HG03066 (cell line): ENCODE measurements around the gene PCSK1N.
A peak's percentile ranks its signal among the peaks of the same experiment; 100 is the strongest.
"Not testable (repeated sequence)": the region's sequence is repeated elsewhere in the genome, so short reads cannot be mapped to it uniquely, and the experiment has no call there.

Source experiments
- ATAC-seq: cut with Tn5 transposase; IDR thresholded peaks from one replicate; pipeline ENCODE4 v1.9.1; 2021; ENCODE audit warnings: low read depth; ENCODE audit not compliant: unreplicated experiment

The PCSK1N gene

GRCh38 chrX:48824066-48824465, 11.3 kb downstream of the PCSK1N start:
- ATAC-seq: no peak

DNA sequence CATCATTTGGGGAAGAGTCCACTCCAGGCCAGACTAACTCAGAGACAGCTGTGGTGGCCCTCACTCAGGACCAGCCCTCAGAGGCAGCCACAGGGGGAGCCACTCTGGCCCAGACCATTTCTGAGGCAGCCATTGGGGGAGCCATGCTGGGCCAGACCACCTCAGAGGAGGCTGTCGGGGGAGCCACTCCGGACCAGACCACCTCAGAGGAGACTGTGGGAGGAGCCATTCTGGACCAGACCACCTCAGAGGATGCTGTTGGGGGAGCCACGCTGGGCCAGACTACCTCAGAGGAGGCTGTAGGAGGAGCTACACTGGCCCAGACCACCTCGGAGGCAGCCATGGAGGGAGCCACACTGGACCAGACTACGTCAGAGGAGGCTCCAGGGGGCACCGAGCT, 12.4 kb downstream of the PCSK1N start:
- no peak for ATAC-seq

- not testable (repeated sequence) for ATAC-seq
Observed at GRCh38 chrX:48819394-48819793, 16.0 kb downstream of the PCSK1N start.

DNA sequence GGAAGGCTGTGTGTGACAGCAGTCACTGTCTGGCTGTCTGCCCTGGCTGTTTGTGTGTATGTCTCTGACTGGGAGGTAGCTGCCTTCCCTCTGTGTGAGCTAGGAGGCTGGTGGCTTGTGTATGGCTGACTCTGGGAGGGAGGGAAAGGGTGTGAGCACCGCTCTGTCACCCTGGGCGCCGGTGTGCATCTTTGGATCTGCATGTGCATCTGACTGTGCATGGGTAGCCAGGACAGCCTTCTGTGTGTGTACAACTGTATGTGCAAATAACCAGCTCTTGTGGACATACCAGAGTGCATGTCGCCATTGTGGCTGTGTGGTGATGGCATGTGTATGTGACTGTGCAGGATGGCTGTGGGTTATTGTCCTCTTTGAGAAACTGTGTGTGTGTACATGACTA, 16.5 kb downstream of the PCSK1N start:
- no peak for ATAC-seq

DNA sequence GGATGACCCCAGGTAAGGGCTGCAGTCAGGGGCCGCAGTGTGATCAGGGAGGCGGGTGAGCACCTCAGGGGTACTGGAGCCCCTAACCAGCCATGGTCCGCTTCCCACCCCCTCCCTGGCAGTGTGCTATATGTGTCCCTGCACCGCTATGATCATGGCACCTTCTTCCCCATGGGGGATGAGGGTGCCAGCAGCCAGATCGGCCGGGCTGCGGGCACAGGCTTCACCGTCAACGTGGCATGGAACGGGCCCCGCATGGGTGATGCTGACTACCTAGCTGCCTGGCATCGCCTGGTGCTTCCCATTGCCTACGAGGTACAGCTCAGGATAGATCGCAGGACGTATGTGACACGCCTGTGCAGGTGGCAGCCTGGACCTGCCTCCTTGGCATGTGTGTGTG, 17.3 kb downstream of the PCSK1N start:
- no peak for ATAC-seq

GRCh38 chrX:48816014-48816810, 19.2 kb downstream of the PCSK1N start:
- no peak for ATAC-seq

DNA sequence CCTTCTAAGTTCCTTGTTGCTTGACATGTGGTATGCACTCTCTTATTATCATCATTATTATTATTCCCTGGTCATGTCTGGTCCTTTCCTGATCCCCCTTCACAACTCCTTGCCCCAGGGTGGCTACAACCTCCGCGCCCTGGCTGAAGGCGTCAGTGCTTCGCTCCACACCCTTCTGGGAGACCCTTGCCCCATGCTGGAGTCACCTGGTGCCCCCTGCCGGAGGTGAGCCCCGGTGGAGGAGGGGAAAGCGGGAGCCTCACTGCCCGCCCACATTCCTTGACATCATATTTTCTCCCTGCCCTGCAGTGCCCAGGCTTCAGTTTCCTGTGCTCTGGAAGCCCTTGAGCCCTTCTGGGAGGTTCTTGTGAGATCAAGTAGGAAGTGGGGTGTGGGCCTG, 20.1 kb downstream of the PCSK1N start:
- no peak for ATAC-seq

DNA sequence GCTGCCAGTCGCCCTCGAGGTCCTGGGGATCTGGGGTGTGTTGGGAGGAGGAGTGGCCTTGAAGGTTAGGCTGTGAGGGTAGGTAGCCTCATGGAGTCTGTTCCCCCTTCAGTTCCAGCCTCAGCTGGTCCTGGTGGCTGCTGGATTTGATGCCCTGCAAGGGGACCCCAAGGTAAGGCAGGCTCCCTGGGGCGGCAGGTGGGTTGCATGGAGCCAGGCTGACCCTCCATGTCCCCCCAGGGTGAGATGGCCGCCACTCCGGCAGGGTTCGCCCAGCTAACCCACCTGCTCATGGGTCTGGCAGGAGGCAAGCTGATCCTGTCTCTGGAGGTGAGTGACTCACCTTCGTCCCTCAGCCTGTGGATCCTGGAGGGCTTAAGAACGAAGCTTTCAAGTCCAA, 20.7 kb downstream of the PCSK1N start:
- ATAC-seq: no peak

GRCh38 chrX:48813644-48814043, 21.8 kb downstream of the PCSK1N start:
- no peak for ATAC-seq

DNA sequence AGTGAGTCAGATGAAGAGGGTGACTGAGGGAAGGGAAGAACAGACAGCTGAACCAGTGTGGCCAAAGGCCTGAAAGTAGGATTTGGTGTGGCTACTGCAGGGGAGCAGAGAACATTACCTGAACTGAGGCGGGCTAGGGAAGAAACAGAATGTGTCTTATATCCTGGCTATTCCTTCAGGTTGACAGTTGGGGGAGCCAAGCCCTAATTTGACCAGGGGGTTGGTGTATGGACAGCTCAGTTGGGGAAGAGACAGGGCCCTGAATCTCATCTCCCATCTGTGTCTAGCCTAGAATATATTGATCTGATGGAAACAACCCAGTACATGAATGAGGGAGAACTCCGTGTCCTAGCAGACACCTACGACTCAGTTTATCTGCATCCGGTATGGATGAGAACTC, 29.3 kb downstream of the PCSK1N start:
- no peak for ATAC-seq

- ATAC-seq: no peak
Observed at GRCh38 chrX:48802905-48803200, 32.6 kb downstream of the PCSK1N start.

DNA sequence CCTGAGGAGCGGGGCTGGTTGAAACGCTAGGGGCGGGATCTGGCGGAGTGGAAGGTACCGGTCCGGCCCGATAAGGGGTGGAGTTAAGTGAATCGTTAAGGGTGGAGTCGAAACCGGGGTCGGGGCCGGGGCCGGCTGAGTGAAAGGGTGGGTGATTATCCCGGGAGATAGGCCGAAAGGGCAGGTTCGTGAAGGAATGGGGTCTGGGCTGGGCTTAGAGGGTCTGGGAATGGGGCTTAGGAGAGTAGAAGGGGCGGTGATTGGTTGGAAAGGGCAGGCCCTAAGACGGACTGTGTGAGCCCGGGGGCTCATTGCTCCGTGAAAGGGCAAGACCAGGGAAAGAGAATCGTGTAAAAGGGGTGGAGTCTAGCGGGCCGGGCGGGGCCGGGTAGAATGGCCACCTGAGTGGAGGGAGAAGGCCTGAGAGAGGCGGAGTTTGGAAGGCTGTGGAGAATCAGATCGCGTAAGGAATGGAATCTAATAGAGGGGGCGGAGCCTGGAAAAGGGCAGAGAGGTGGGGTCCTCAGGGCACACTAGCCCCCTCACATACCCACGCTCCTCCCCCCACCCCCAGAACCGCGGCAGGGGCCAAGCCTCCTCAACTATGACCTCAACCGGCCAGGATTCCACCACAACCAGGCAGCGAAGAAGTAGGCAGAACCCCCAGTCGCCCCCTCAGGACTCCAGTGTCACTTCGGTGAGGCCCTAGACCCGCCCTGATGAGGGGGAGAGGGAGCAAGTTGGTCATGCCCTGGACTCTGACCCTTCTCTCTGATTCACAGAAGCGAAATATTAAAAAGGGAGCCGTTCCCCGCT, 33.1 kb downstream of the PCSK1N start:
- ATAC-seq: peak; percentile 46

GRCh38 chrX:48801280-48802088, 33.9 kb downstream of the PCSK1N start, which contains the start of gene HDAC6:
HDAC6 (plus strand) TSS chrX:48802067; CDS start chrX:48802693, 626 bp downstream.
- peak; percentile 79 for ATAC-seq

GRCh38 chrX:48800574-48801279, 34.7 kb downstream of the PCSK1N start:
- ATAC-seq: no peak

- no peak for ATAC-seq
Observed at GRCh38 chrX:48798318-48798717, 37.1 kb downstream of the PCSK1N start.

DNA sequence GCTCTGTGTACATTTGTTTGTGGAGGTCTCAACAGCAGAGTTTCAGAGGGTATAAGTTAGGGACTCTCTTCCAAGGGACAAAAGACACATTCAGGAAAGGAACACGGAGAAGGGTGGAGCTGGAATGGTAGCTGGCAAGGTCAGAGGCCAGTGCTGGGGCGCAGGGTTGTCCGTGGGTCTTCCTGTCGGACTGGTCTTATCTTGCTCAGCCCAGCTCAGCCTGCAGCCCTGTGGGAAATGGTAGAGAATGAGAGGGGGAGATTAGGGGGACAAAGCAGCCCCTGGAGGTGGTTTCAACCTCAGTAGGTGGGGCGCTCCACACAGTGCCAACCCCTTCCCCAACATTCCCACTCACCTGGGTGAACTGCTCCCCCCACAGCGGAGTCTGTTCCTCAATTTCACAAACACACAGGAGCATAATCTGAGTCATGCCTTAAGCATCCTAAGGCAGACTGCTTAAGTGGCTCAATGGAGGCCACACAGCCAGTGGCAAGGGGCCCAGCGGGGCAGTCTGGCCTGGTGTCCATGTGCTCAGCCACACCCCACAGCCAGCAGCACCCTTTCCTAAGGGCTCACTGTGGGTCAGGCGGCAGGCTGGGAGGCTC, 40.4 kb downstream of the PCSK1N start:
- ATAC-seq: no peak

DNA sequence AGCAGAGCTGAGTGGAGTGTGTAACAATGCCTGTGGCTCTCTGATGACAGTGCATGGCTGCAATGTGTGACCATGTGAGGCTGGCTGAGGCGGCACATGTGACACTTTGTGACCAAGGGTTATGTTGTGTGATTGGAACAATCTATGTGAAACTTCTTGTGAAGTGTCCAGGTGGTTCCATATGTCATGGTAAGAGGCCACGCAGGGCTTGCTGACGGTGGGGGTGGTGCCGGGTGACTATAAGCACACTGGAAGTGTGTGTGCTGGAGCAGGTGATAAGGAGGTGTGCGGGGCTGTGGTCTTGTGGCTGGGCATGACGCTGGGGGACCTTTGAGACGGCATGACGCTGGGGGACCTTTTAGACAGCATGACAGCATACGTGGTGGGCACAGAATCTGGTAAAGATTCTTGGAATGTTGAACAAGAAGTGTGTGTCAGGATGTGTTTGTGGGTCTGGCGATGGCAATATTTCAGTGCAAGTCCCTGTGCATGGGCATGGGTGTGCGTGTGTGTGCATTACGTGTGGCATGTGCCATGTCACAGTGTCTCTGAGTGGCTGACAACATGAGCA, 41.0 kb downstream of the PCSK1N start:
- ATAC-seq: no peak

GRCh38 chrX:48793935-48794334, 41.5 kb downstream of the PCSK1N start:
- no peak for ATAC-seq

- no peak for ATAC-seq
Observed at GRCh38 chrX:48792219-48792618, 43.2 kb downstream of the PCSK1N start.
